Measurements from ENCODE around the gene TENT5A.
"Not testable (repeated sequence)": the region's sequence is repeated elsewhere in the genome, so short reads cannot be mapped to it uniquely, and the experiment has no call there.

TENT5A gene

GRCh38 chr6:81747327-81747726 lies 5.2 kb downstream of the TENT5A start:
- H3K4me3 ChIP-seq (ENCODE audit: low read length), result peak overlapping the region; percentile 3
- DNase-seq (ENCODE audit: low read depth), result no peak
- TF ChIP-seq, protein P1, sequence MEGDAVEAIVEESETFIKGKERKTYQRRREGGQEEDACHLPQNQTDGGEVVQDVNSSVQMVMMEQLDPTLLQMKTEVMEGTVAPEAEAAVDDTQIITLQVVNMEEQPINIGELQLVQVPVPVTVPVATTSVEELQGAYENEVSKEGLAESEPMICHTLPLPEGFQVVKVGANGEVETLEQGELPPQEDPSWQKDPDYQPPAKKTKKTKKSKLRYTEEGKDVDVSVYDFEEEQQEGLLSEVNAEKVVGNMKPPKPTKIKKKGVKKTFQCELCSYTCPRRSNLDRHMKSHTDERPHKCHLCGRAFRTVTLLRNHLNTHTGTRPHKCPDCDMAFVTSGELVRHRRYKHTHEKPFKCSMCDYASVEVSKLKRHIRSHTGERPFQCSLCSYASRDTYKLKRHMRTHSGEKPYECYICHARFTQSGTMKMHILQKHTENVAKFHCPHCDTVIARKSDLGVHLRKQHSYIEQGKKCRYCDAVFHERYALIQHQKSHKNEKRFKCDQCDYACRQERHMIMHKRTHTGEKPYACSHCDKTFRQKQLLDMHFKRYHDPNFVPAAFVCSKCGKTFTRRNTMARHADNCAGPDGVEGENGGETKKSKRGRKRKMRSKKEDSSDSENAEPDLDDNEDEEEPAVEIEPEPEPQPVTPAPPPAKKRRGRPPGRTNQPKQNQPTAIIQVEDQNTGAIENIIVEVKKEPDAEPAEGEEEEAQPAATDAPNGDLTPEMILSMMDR (conservative IDR thresholded peaks at IDR 0.05; ENCODE audit: low read length), result no peak

DNA sequence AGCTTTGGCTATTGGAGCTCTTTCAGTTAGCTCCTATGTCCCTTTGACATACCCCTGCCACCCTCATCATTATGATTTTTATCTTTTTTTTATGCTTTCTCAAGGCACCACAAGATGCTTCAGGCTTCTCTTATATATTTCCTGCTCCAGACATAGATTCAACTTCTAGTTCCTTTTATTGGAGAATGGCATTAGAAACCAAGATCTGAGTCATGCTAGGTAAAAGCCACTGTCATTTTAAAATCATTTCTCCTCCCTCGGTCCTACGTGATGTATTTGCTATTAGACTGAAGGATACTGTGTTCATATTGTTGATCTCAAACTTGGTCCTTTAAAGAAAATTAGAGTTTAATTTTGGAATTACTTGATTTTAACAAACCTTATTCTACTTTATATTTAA lies 8.3 kb downstream of the TENT5A start:
- TF ChIP-seq, protein P1 (conservative IDR thresholded peaks at IDR 0.05; ENCODE audit: low read length), result no peak
- no peak overlapping the region for H3K4me3 ChIP-seq (ENCODE audit: low read length)
- no peak for DNase-seq (ENCODE audit: low read depth)

GRCh38 chr6:81743649-81744048 lies 8.8 kb downstream of the TENT5A start:
- TF ChIP-seq, protein P1 (conservative IDR thresholded peaks at IDR 0.05; ENCODE audit: low read length), result no peak
- DNase-seq (ENCODE audit: low read depth), result no peak
- no peak overlapping the region for H3K4me3 ChIP-seq (ENCODE audit: low read length)

- H3K4me3 ChIP-seq (ENCODE audit: low read length), result no peak overlapping the region
- TF ChIP-seq, protein P1 (conservative IDR thresholded peaks at IDR 0.05; ENCODE audit: low read length), result no peak
- no peak for DNase-seq (ENCODE audit: low read depth)
Observed at GRCh38 chr6:81741689-81742088, 10.8 kb downstream of the TENT5A start.

DNA sequence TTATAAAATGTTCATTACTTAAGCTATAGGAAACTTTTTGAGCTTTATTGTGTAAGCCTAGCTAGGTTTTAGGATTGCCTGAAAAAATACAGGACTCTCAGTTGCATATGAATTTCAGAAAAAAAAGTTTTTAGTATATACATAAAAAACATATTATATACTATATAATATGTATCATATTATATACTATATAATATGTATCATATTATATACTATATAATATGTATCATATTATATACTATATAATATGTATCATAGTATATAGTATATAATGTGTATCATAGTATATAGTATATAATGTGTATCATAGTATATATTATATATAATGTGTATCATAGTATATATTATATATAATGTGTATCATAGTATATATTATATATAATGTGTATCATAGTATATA lies 11.9 kb downstream of the TENT5A start:
- not testable (repeated sequence) for DNase-seq (ENCODE audit: low read depth); H3K4me3 ChIP-seq (ENCODE audit: low read length)

DNA sequence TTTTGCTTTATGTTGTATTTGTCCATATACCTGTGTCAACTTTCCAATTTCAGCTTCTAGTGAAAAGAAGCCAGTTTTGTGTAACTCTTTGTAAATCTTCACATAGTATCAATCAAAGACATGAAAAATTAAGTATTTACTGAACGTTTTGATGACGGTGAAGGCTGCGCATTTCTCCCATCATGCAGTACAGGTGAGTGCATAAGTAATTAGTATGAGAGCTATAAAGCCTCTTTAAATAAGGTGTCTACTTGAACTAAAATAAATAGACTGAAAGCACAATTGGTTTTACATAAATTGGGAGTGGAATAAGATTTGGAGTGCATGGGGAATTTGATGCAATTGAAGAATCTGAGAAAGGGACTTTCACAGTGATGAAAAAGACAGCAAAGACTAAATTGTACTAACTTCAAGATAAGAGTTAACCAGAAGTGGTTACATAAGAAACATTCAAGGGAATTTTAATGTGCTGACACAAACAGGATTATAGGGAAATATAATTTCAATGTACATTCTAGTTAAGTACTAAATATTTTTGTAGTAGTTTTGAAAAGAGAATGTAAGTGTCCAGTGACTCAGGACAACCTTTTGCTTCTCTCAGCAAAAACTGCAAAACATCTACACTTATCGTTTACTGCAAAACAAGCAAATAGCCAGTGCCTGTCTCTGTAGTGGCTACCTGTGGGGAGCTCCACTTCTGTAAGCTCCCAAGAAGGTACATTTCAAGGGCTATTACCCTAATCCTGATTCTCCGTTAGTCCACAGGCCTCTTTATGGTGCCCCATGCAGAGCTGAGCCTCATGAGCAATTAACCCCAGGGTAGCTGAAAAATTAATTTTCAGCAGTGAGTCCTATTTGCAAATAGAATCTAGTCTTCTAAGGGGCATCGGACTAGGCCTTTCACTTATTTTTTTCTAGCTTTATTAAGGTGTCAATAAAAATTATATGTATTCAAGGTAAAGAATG lies 13.0 kb downstream of the TENT5A start:
- no peak for DNase-seq (ENCODE audit: low read depth)
- TF ChIP-seq, protein P1 (conservative IDR thresholded peaks at IDR 0.05; ENCODE audit: low read length), result no peak
- H3K4me3 ChIP-seq (ENCODE audit: low read length), result no peak overlapping the region

DNA sequence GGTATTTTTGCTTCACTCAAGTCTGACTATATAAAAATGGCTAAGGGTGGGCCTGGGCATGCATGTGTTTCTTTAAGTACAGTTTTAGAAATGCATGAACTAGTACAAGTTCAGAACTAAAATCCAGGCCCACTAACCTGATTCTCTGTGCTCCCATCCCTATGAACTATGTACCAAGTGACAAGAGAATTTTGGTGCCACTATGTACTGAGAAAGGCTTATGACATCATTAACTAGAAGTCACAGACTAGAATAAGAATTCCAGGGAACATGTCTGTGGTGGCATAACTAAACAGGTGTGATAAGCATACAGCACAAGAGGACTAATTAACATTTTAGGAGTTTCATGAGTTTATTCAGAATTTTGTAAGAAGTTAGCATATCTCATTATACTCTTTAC lies 16.1 kb downstream of the TENT5A start:
- DNase-seq (ENCODE audit: low read depth), result no peak
- H3K4me3 ChIP-seq (ENCODE audit: low read length), result no peak overlapping the region
- TF ChIP-seq, protein P1 (conservative IDR thresholded peaks at IDR 0.05; ENCODE audit: low read length), result no peak
